Measurements from ENCODE around the gene PITX2. TPM values are rescaled to one million over a fixed set of nuclear protein-coding genes. Genes with fewer than 3 reads are reported as not detected.

The PITX2 gene
- polyA plus RNA-seq, 3 donors, result not detected

- Histone ChIP-seq H3K4me2 (replicated peaks; ENCODE audit: extremely low read depth, low read length, poor library complexity, severe bottlenecking) (no peak overlapping the region), H3K36me3 (replicated peaks in 1 of 2; ENCODE audit: control insufficient read depth in 1 of 2, insufficient read depth in 2 of 2, low read length in 2 of 2) (no peaks in the 10 kb centered on the region), H3K9ac (ENCODE audit: insufficient read depth, low read length, poor library complexity, severe bottlenecking) (no peak overlapping the region), H3K9me3 (replicated peaks in 1 of 2; ENCODE audit: control insufficient read depth in 1 of 2, insufficient read depth in 1 of 2, low read length in 2 of 2) (no peaks in the 10 kb centered on the region), H3K79me2 (ENCODE audit: insufficient read depth, low read length) (no peaks in the 10 kb centered on the region), H3K4me3 (replicated peaks in 1 of 3; ENCODE audit: low read depth in 2 of 3, low read length in 3 of 3) (no peak overlapping the region), H3K27ac (ENCODE audit: low read depth in 1 of 2, low read length in 2 of 2) (no peak overlapping the region), H3K27me3 (ENCODE audit: control insufficient read depth in 2 of 2, insufficient read depth in 2 of 2, low read length in 2 of 2) (no peaks in the 10 kb centered on the region), H3K4me1 (ENCODE audit: control insufficient read depth in 1 of 2, insufficient read depth in 2 of 2, low read length in 2 of 2) (no peaks in the 10 kb centered on the region), H4K20me1 (ENCODE audit: insufficient read depth, low read length) (no peaks in the 10 kb centered on the region), H2AFZ (ENCODE audit: insufficient read depth, low read depth, low read length, poor library complexity, severe bottlenecking) (no peak overlapping the region)
- TF ChIP-seq CTCF (IDR thresholded peaks at IDR 0.05), result no peak
- Mint-ChIP-seq H3K9me3 (peaks cover 0 to 2% (median 0%) of the 10 kb centered on the region in 7 donors), H3K27me3 (ENCODE audit: low read depth in 3 of 3) (peaks cover 0 to 4% (median 4%) of the 10 kb centered on the region in 3 donors), H3K36me3 (no peaks in the 10 kb centered on the region), H3K4me1 (no peaks in the 10 kb centered on the region), H3K4me3 (no peak overlapping the region), H3K27ac (no peak overlapping the region)
- intact Hi-C loops (cut with micrococcal nuclease), result no loop called here
- no peak for DNase-seq
- 94% methylated on average over 2 of the region's 3 CpGs for WGBS (ENCODE audit: insufficient coverage)
Measured at GRCh38 chr4:110667670-110668069, 44.8 kb upstream of the PITX2 start.

- no peaks in the 10 kb centered on the region for H3K79me2 ChIP-seq (ENCODE audit: insufficient read depth, low read length)
- Mint-ChIP-seq H3K4me1 (no peaks in the 10 kb centered on the region), H3K4me3 (no peak overlapping the region), H3K9me3 (peaks cover 0 to 2% (median 0%) of the 10 kb centered on the region in 7 donors), H3K27me3 (ENCODE audit: low read depth in 3 of 3) (peaks cover 0 to 4% (median 4%) of the 10 kb centered on the region in 3 donors), H3K27ac (no peak overlapping the region), H3K36me3 (no peaks in the 10 kb centered on the region)
- WGBS (ENCODE audit: insufficient coverage), result no CpG with 5 or more reads among the region's 3 CpGs
- H3K36me3 ChIP-seq (replicated peaks in 1 of 2; ENCODE audit: control insufficient read depth in 1 of 2, insufficient read depth in 2 of 2, low read length in 2 of 2), result no peaks in the 10 kb centered on the region
- no peak overlapping the region for H3K4me2 ChIP-seq (replicated peaks; ENCODE audit: extremely low read depth, low read length, poor library complexity, severe bottlenecking)
- H2AFZ ChIP-seq (ENCODE audit: insufficient read depth, low read depth, low read length, poor library complexity, severe bottlenecking), result no peak overlapping the region
- no peaks in the 10 kb centered on the region for H3K4me1 ChIP-seq (ENCODE audit: control insufficient read depth in 1 of 2, insufficient read depth in 2 of 2, low read length in 2 of 2)
- TF ChIP-seq CTCF (IDR thresholded peaks at IDR 0.05), result no peak
- H3K27me3 ChIP-seq (ENCODE audit: control insufficient read depth in 2 of 2, insufficient read depth in 2 of 2, low read length in 2 of 2), result no peaks in the 10 kb centered on the region
- H3K4me3 ChIP-seq (replicated peaks in 1 of 3; ENCODE audit: low read depth in 2 of 3, low read length in 3 of 3), result no peak overlapping the region
- H3K27ac ChIP-seq (ENCODE audit: low read depth in 1 of 2, low read length in 2 of 2), result no peak overlapping the region
- H3K9me3 ChIP-seq (replicated peaks in 1 of 2; ENCODE audit: control insufficient read depth in 1 of 2, insufficient read depth in 1 of 2, low read length in 2 of 2), result no peaks in the 10 kb centered on the region
- no peak for DNase-seq
- intact Hi-C loops (cut with micrococcal nuclease), result no loop called here
- H3K9ac ChIP-seq (ENCODE audit: insufficient read depth, low read length, poor library complexity, severe bottlenecking), result no peak overlapping the region
- H4K20me1 ChIP-seq (ENCODE audit: insufficient read depth, low read length), result no peaks in the 10 kb centered on the region
Measured at GRCh38 chr4:110666030-110666429, 43.2 kb upstream of the PITX2 start.

Data from CD14-positive monocyte (primary cell).